ENCODE data around the gene CARNS1. TPM values are rescaled to one million over a fixed set of nuclear protein-coding genes. Genes with fewer than 3 reads are reported as not detected.

CARNS1 gene
- total RNA-seq, 1 donor from 2014 or later, result 0.62 TPM

- intact Hi-C loops (cut with micrococcal nuclease), result loop anchor here (5.0 kb wide), 1 partner anchor 115 kb away; the partner anchor contains the start of gene POLD4
- Mint-ChIP-seq H3K4me3 (peak overlapping the region; percentile 91), H3K9me3 (no peaks in the 10 kb centered on the region), H3K27me3 (ENCODE audit: insufficient read depth) (no peaks in the 10 kb centered on the region), H3K4me1 (ENCODE audit: low read depth) (peaks cover 26% of the 10 kb centered on the region), H3K27ac (peak overlapping the region; percentile 71), H3K36me3 (ENCODE audit: low read depth) (peaks cover 6% of the 10 kb centered on the region)
- no peak for DNase-seq (ENCODE audit: low spot score)
Observed at GRCh38 chr11:67466962-67467771, 51.7 kb downstream of the CARNS1 start.

- peaks cover 6% of the 10 kb centered on the region for H3K36me3 Mint-ChIP-seq (ENCODE audit: low read depth)
- intact Hi-C loops (cut with micrococcal nuclease), result loop anchor here (2.0 to 5.0 kb wide), 2 partner anchors 29 to 116 kb away; partner anchors contain the start of gene POLD4
- peak overlapping the region; percentile 84 for H3K27ac Mint-ChIP-seq
- H3K4me1 Mint-ChIP-seq (ENCODE audit: low read depth), result peaks cover 26% of the 10 kb centered on the region
- no peak for DNase-seq (ENCODE audit: low spot score)
- no peaks in the 10 kb centered on the region for H3K27me3 Mint-ChIP-seq (ENCODE audit: insufficient read depth)
- no peaks in the 10 kb centered on the region for H3K9me3 Mint-ChIP-seq
- peak overlapping the region; percentile 91 for H3K4me3 Mint-ChIP-seq
Observed at GRCh38 chr11:67468056-67468455, 52.6 kb downstream of the CARNS1 start.

GRCh38 chr11:67468456-67468758 lies 52.9 kb downstream of the CARNS1 start:
- intact Hi-C loops (cut with micrococcal nuclease), result loop anchor here (2.0 to 5.0 kb wide), 2 partner anchors 30 to 116 kb away; partner anchors contain the start of gene POLD4
- peaks cover 6% of the 10 kb centered on the region for H3K36me3 Mint-ChIP-seq (ENCODE audit: low read depth)
- H3K4me3 Mint-ChIP-seq, result peak overlapping the region; percentile 91
- peaks cover 26% of the 10 kb centered on the region for H3K4me1 Mint-ChIP-seq (ENCODE audit: low read depth)
- no peak for DNase-seq (ENCODE audit: low spot score)
- no peaks in the 10 kb centered on the region for H3K27me3 Mint-ChIP-seq (ENCODE audit: insufficient read depth)
- no peaks in the 10 kb centered on the region for H3K9me3 Mint-ChIP-seq
- H3K27ac Mint-ChIP-seq, result peak overlapping the region; percentile 84

- Mint-ChIP-seq H3K36me3 (ENCODE audit: low read depth) (peaks cover 6% of the 10 kb centered on the region), H3K27ac (peak within 1 kb of the TSS; percentile 84), H3K4me1 (ENCODE audit: low read depth) (peaks cover 23% of the 10 kb centered on the region), H3K4me3 (peak within 1 kb of the TSS; percentile 91), H3K9me3 (no peaks in the 10 kb centered on the region), H3K27me3 (ENCODE audit: insufficient read depth) (no peaks in the 10 kb centered on the region)
- peak; percentile 88 for DNase-seq (ENCODE audit: low spot score)
- intact Hi-C loops (cut with micrococcal nuclease), result loop anchor here (1.0 to 5.0 kb wide), 8 partner anchors 14 to 117 kb away; partner anchors contain the start of genes AIP, CDK2AP2, CORO1B and POLD4
Observed at GRCh38 chr11:67468759-67469507, 53.5 kb downstream of the CARNS1 start, which contains the start of gene TMEM134. TMEM134 (minus strand) TSS chr11:67469251; CDS start chr11:67469192, 59 bp downstream.

- peak overlapping the region; percentile 48 for H3K27ac Mint-ChIP-seq
- H3K4me1 Mint-ChIP-seq (ENCODE audit: low read depth), result peaks cover 17% of the 10 kb centered on the region
- no peaks in the 10 kb centered on the region for H3K27me3 Mint-ChIP-seq (ENCODE audit: insufficient read depth)
- H3K4me3 Mint-ChIP-seq, result peak overlapping the region; percentile 76
- intact Hi-C loops (cut with micrococcal nuclease), result loop anchor here (1.0 to 5.0 kb wide), 8 partner anchors 14 to 117 kb away; partner anchors contain the start of genes AIP, CDK2AP2, CORO1B and POLD4
- no peaks in the 10 kb centered on the region for H3K9me3 Mint-ChIP-seq
- H3K36me3 Mint-ChIP-seq (ENCODE audit: low read depth), result peaks cover 6% of the 10 kb centered on the region
- no peak for DNase-seq (ENCODE audit: low spot score)
Observed at GRCh38 chr11:67469508-67469811, 54.0 kb downstream of the CARNS1 start.

GRCh38 chr11:67470337-67471002 lies 55.0 kb downstream of the CARNS1 start:
- DNase-seq (ENCODE audit: low spot score), result no peak
- no peaks in the 10 kb centered on the region for H3K27me3 Mint-ChIP-seq (ENCODE audit: insufficient read depth)
- H3K27ac Mint-ChIP-seq, result no peak overlapping the region
- peaks cover 3% of the 10 kb centered on the region for H3K36me3 Mint-ChIP-seq (ENCODE audit: low read depth)
- H3K9me3 Mint-ChIP-seq, result no peaks in the 10 kb centered on the region
- intact Hi-C loops (cut with micrococcal nuclease), result no loop called here
- peak overlapping the region; percentile 76 for H3K4me3 Mint-ChIP-seq
- H3K4me1 Mint-ChIP-seq (ENCODE audit: low read depth), result peaks cover 13% of the 10 kb centered on the region

- H3K27me3 Mint-ChIP-seq (ENCODE audit: insufficient read depth), result peaks cover 3% of the 10 kb centered on the region
- DNase-seq (ENCODE audit: low spot score), result no peak
- no peaks in the 10 kb centered on the region for H3K36me3 Mint-ChIP-seq (ENCODE audit: low read depth)
- no peak overlapping the region for H3K4me3 Mint-ChIP-seq
- no peak overlapping the region for H3K27ac Mint-ChIP-seq
- no peaks in the 10 kb centered on the region for H3K9me3 Mint-ChIP-seq
- H3K4me1 Mint-ChIP-seq (ENCODE audit: low read depth), result peaks cover 6% of the 10 kb centered on the region
- intact Hi-C loops (cut with micrococcal nuclease), result no loop called here
Observed at GRCh38 chr11:67472882-67473281, 57.4 kb downstream of the CARNS1 start.

Other genes starting within 250 kb of the CARNS1 start
- 249 and 250 TPM in 2 replicates for gene GRK2, start 149.2 kb upstream of the CARNS1 start, total RNA-seq
- gene ANKRD13D, start 126.4 kb upstream of the CARNS1 start, total RNA-seq, result 124 and 129 TPM in 2 replicates
- gene SSH3, start 112.1 kb upstream of the CARNS1 start, total RNA-seq, result 9.2 and 9.4 TPM in 2 replicates
- 36.7 and 39.8 TPM in 2 replicates for gene POLD4, start 62.1 kb upstream of the CARNS1 start, total RNA-seq
- 0.64 and 0.73 TPM in 2 replicates for gene CLCF1, start 42.1 kb upstream of the CARNS1 start, total RNA-seq
- gene RAD9A, start 23.7 kb upstream of the CARNS1 start, total RNA-seq, result 30.7 and 31.6 TPM in 2 replicates
- 260 and 263 TPM in 2 replicates for gene PPP1CA, start 13.8 kb upstream of the CARNS1 start, total RNA-seq
- 131 and 135 TPM in 2 replicates for gene TBC1D10C, start 11.6 kb upstream of the CARNS1 start, total RNA-seq
- gene RPS6KB2, start 12.8 kb downstream of the CARNS1 start, total RNA-seq, result 84.1 and 86.2 TPM in 2 replicates
- gene PTPRCAP, start 22.0 kb downstream of the CARNS1 start, total RNA-seq, result 108 and 109 TPM in 2 replicates
- 222 and 225 TPM in 2 replicates for gene CORO1B, start 27.8 kb downstream of the CARNS1 start, total RNA-seq
- gene GPR152, start 37.1 kb downstream of the CARNS1 start, total RNA-seq, result not detected in 2 replicates
- gene CABP4, start 39.7 kb downstream of the CARNS1 start, total RNA-seq, result 0.86 and 0.96 TPM in 2 replicates
- gene TMEM134, start 53.6 kb downstream of the CARNS1 start, total RNA-seq, result 55.1 and 61.4 TPM in 2 replicates
- gene AIP, start 67.3 kb downstream of the CARNS1 start, total RNA-seq, result 200 and 203 TPM in 2 replicates
- gene PITPNM1, start 89.7 kb downstream of the CARNS1 start, total RNA-seq, result 138 and 140 TPM in 2 replicates
- gene CDK2AP2, start 92.5 kb downstream of the CARNS1 start, total RNA-seq, result 107 and 115 TPM in 2 replicates
- gene CABP2, start 107.8 kb downstream of the CARNS1 start, total RNA-seq, result not detected in 2 replicates
- gene GSTP1, start 168.1 kb downstream of the CARNS1 start, total RNA-seq, result 278 and 289 TPM in 2 replicates
- 289 and 303 TPM in 2 replicates for gene NDUFV1, start 191.3 kb downstream of the CARNS1 start, total RNA-seq
- 18.5 and 19.9 TPM in 2 replicates for gene NUDT8, start 214.3 kb downstream of the CARNS1 start, total RNA-seq
- not detected in 2 replicates for gene TBX10, start 224.1 kb downstream of the CARNS1 start, total RNA-seq
- 0.32 TPM in 1 of 2 replicates, not detected in the other for gene ACY3, start 235.1 kb downstream of the CARNS1 start, total RNA-seq

Measured in activated T-helper 1 cell treated with anti-CD3 and anti-CD28 coated beads, Interleukin-12 subunit alpha, Interleukin-12 subunit beta, Interleukin-2, Interleukin-4 antibody, amounts not matched to agents 30 ng/mL and 10 ng/mL and 1 ng/mL, durations not matched to agents 14 hours and 24 hours and 36 hours (primary cell).